B cell (primary cell): ENCODE results near the gene PAN3.

Source experiments
- CTCF ChIP-seq: fragments of 200-600 bp; IDR thresholded peaks from one replicate; pipeline ENCODE4 v1.8.0; 2022; ENCODE audit warnings: antibody characterized with exemption, mild to moderate bottlenecking
- EZH2 ChIP-seq: IDR thresholded peaks from 2 replicates; pipeline ENCODE4 v1.6.1; 2012; ENCODE audit warnings: borderline replicate concordance, low read depth, mild to moderate bottlenecking, moderate library complexity, low read length; ENCODE audit not compliant: insufficient read depth, poor library complexity, severe bottlenecking

- TF ChIP-seq CTCF (no peak), EZH2 (no peak)
These were observed 186.7 kb downstream of the PAN3 start for GRCh38 chr13:28325022-28325421.
